Measurements from ENCODE around the gene VTN. TPM values are rescaled to one million over a fixed set of nuclear protein-coding genes. Genes with fewer than 3 reads are reported as not detected.

VTN gene
- total and polyA plus RNA-seq, 2 donors (not counting 3 experiments of a cell fraction or from before 2014, with no cell fraction given), result 1.1 TPM; not detected in 1

DNA sequence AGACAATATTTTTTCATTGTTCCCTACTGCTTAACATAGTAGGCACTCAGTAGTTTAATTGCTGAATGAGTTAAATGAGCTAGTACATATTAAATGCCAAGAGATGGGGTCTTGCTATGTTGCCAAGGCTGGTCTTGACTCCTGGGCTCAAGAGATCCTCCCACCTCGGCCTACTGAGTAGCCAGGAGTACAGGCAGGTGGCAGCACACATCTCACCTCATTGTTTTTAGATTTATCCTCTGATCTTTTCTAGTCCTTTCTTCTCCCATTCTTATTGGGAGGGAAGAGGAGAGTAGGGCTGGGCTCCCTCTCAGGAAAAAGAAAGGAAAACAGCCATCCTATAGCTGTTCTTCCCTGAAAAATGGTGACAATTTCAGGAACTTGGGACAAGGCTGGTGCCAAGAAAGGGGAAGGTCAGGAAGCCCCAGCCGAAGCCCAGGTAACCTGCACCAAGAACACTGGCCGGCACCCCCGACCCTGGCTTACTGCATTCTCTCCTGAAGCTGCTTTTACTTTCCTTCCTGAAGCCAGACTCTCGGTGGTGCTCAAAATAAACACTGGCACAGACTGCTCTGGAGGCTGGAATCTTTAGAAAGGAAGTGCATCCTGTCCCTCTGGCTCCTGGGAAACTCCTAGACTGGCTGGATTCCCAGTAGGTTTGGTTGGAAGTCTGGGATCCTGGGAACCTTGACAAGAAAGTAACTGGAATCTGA lies 31.9 kb downstream of the VTN start:
- peak overlapping the region in 1 of 3 experiments; percentile 46 for H3K4me3 ChIP-seq (replicated peaks in 1 of 3; ENCODE audit: insufficient read depth in 1 of 3, low read depth in 1 of 3, low read length in 3 of 3)
- no peaks in the 10 kb centered on the region for H3K27me3 ChIP-seq (ENCODE audit: control insufficient read depth in 2 of 2, insufficient read depth in 2 of 2, low read length in 2 of 2)
- BruUV-seq (replicated peaks), result no TSS peak
- H3K9me1 ChIP-seq (replicated peaks; ENCODE audit: control insufficient read depth, extremely low read depth, insufficient read depth, low read length), result no peaks in the 10 kb centered on the region
- no peaks in the 10 kb centered on the region for H4K20me1 ChIP-seq (replicated peaks; ENCODE audit: control insufficient read depth, extremely low read depth, insufficient read depth, low read length)
- H3K27ac ChIP-seq (ENCODE audit: insufficient read depth, low read depth, low read length), result peak overlapping the region; percentile 86
- peaks cover 48% of the 10 kb centered on the region for H3K79me2 ChIP-seq (ENCODE audit: control insufficient read depth, insufficient read depth, low read length)
- no peak for TF ChIP-seq EZH2 (IDR thresholded peaks at IDR 0.05; ENCODE audit: borderline replicate concordance, low read depth, low read length, severe bottlenecking)
- TF ChIP-seq FOS (IDR thresholded peaks at IDR 0.05; ENCODE audit: borderline replicate concordance, insufficient read depth, low read length), result no peak
- peak; percentile 23 for TF ChIP-seq POLR2AphosphoS5 (IDR thresholded peaks at IDR 0.05; ENCODE audit: insufficient read depth, low read depth, low read length)
- TF ChIP-seq, protein P1, sequence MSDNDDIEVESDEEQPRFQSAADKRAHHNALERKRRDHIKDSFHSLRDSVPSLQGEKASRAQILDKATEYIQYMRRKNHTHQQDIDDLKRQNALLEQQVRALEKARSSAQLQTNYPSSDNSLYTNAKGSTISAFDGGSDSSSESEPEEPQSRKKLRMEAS (IDR thresholded peaks at IDR 0.05; ENCODE audit: insufficient read depth, insufficient read length), result no peak
- no peak for TF ChIP-seq GATA2 (IDR thresholded peaks at IDR 0.05; ENCODE audit: insufficient read depth, insufficient read length, low read depth, low read length)
- peaks cover 11 to 34% of the 10 kb centered on the region in 2 experiments for H3K36me3 ChIP-seq (ENCODE audit: control insufficient read depth in 2 of 2, extremely low read depth in 1 of 2, insufficient read depth in 2 of 2, low read length in 2 of 2)
- peak overlapping the region; percentile 65 for H3K4me2 ChIP-seq (ENCODE audit: insufficient read depth, low read length)
- CTCF ChIA-PET, result interaction anchor here (2.6 kb wide), 2 partner anchors 9 to 78 kb away, joined by 10 to 18 read pairs; no protein-coding TSS in a partner anchor
- peaks cover 40% of the 10 kb centered on the region for H3K4me1 ChIP-seq (ENCODE audit: control insufficient read depth, extremely low read depth, insufficient read depth, low read length)
- DNase-seq (ENCODE audit: low read depth, low spot score), result peak; percentile 83
- intact Hi-C loops (cut with micrococcal nuclease), result loop anchor here (5.0 kb wide), 1 partner anchor 296 kb away; the partner anchor contains the start of gene NLK
- H3K9me3 ChIP-seq (replicated peaks; ENCODE audit: control insufficient read depth, insufficient read depth, low read length), result no peaks in the 10 kb centered on the region
- FAIRE-seq, result peak; percentile 92
- H3K9ac ChIP-seq (replicated peaks; ENCODE audit: extremely low read depth, insufficient read depth, low read length), result peak overlapping the region; percentile 72
- dilution Hi-C loops (cut with MboI; ENCODE audit: extremely low pct_ligation_motif_present, low sequenced_read_pairs), result no loop called here
- POLR2A ChIA-PET, result interaction anchor here (0.7 kb wide), 1 partner anchor 16 kb away, joined by 3 read pairs; no protein-coding TSS in a partner anchor
- no peak overlapping the region for H2AFZ ChIP-seq (ENCODE audit: low read depth, low read length)

Data from endothelial cell of umbilical vein (primary cell).